Mesenteric fat pad (tissue), 1 donor: Measurements from ENCODE around the gene CDS1. TPM values are rescaled to one million over a fixed set of nuclear protein-coding genes. Genes with fewer than 3 reads are reported as not detected.
"Not testable (repeated sequence)": the region's sequence is repeated elsewhere in the genome, so short reads cannot be mapped to it uniquely, and the experiment has no call there.

ENCODE experiments used
- DNase-seq: peaks from one replicate; pipeline ENCODE4 v3.0.0-alpha.2; 2020; ENCODE audit warnings: low spot score
- total RNA-seq: library from RNA; stranded (reverse); fragmentation: NEBNext Ultra II Directional; extraction: Animal tissue kit (Norgen Biotek cat#: 25700); gene quantifications from one replicate; pipeline ENCODE4 v1.2.1, GENCODE V29; 2021
- donor health status: DM: yes; HTN: yes; CAD: no.

The CDS1 gene
- total RNA-seq, 1 donor from 2014 or later = 0.29 TPM

GRCh38 chr4:84606645-84607044 lies 23.7 kb downstream of the CDS1 start:
- no peak for DNase-seq

- DNase-seq = no peak
Measured at GRCh38 chr4:84611531-84611930, 28.6 kb downstream of the CDS1 start.

- no peak for DNase-seq
Measured at GRCh38 chr4:84614891-84615290, 32.0 kb downstream of the CDS1 start.

- DNase-seq = no peak
Measured at GRCh38 chr4:84615355-84615754, 32.4 kb downstream of the CDS1 start.

- no peak for DNase-seq
Measured at GRCh38 chr4:84622959-84623358, 40.0 kb downstream of the CDS1 start.

- no peak for DNase-seq
Measured at GRCh38 chr4:84623661-84624060, 40.7 kb downstream of the CDS1 start.

GRCh38 chr4:84626673-84627072 lies 43.7 kb downstream of the CDS1 start:
- no peak for DNase-seq

- DNase-seq = no peak
Measured at GRCh38 chr4:84631573-84631972, 48.6 kb downstream of the CDS1 start.

- DNase-seq = no peak
Measured at GRCh38 chr4:84632092-84632491, 49.2 kb downstream of the CDS1 start.

GRCh38 chr4:84634961-84635360 lies 52.0 kb downstream of the CDS1 start:
- DNase-seq = no peak

GRCh38 chr4:84638092-84638491 lies 55.2 kb downstream of the CDS1 start:
- DNase-seq = no peak

- no peak for DNase-seq
Measured at GRCh38 chr4:84639145-84639544, 56.2 kb downstream of the CDS1 start.

GRCh38 chr4:84644087-84644486 lies 61.2 kb downstream of the CDS1 start:
- no peak for DNase-seq

GRCh38 chr4:84647312-84647884 lies 64.5 kb downstream of the CDS1 start:
- no peak for DNase-seq

GRCh38 chr4:84648178-84648577 lies 65.3 kb downstream of the CDS1 start:
- no peak for DNase-seq

GRCh38 chr4:84648863-84649647 lies 66.1 kb downstream of the CDS1 start:
- no peak for DNase-seq

- no peak for DNase-seq
Measured at GRCh38 chr4:84651499-84651898, 68.6 kb downstream of the CDS1 start.

GRCh38 chr4:84652478-84652877 lies 69.6 kb downstream of the CDS1 start:
- DNase-seq = no peak

GRCh38 chr4:84660606-84661005 lies 77.7 kb downstream of the CDS1 start:
- DNase-seq = no peak

- DNase-seq = no peak
Measured at GRCh38 chr4:84661191-84661939, 78.4 kb downstream of the CDS1 start.

- not testable (repeated sequence) for DNase-seq
Measured at GRCh38 chr4:84664767-84665166, 81.8 kb downstream of the CDS1 start.

- no peak for DNase-seq
Measured at GRCh38 chr4:84666439-84666838, 83.5 kb downstream of the CDS1 start.
